Ishikawa (cell line): ENCODE results near the gene LCAT.

Experiments used
- CEBPB ChIP-seq: IDR thresholded peaks from 2 replicates; pipeline ENCODE4 v1.6.1; 2012
- EP300 ChIP-seq: IDR thresholded peaks from 2 replicates; pipeline ENCODE4 v1.6.1; 2012; ENCODE audit warnings: borderline replicate concordance
- NFIC ChIP-seq: IDR thresholded peaks from 2 replicates; pipeline ENCODE4 v1.6.1; 2012
- RAD21 ChIP-seq: IDR thresholded peaks from 2 replicates; pipeline ENCODE4 v1.6.1; 2012; ENCODE audit warnings: low read depth
- REST ChIP-seq: IDR thresholded peaks from 2 replicates; pipeline ENCODE4 v1.6.1; 2012; ENCODE audit warnings: low read depth, mild to moderate bottlenecking
- TAF1 ChIP-seq: IDR thresholded peaks from 2 replicates; pipeline ENCODE4 v1.6.1; 2012; ENCODE audit warnings: low read depth, mild to moderate bottlenecking
- TCF12 ChIP-seq: IDR thresholded peaks from 2 replicates; pipeline ENCODE4 v1.6.1; 2012; ENCODE audit warnings: low read depth
- TEAD4 ChIP-seq: IDR thresholded peaks from 2 replicates; pipeline ENCODE4 v1.6.1; 2012
- USF1 ChIP-seq: IDR thresholded peaks from 2 replicates; pipeline ENCODE4 v1.6.1; 2012
- YY1 ChIP-seq: IDR thresholded peaks from 2 replicates; pipeline ENCODE4 v1.6.1; 2012; ENCODE audit warnings: low read depth
- TF ChIP-seq, protein P1 (sequence below): IDR thresholded peaks from 2 replicates; pipeline ENCODE4 v1.6.1; 2012

- TF ChIP-seq RAD21, result no peak
- TF ChIP-seq USF1, result no peak
- no peak for TF ChIP-seq REST
- TF ChIP-seq CEBPB, result no peak
- TF ChIP-seq, protein P1, sequence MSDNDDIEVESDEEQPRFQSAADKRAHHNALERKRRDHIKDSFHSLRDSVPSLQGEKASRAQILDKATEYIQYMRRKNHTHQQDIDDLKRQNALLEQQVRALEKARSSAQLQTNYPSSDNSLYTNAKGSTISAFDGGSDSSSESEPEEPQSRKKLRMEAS, result no peak
- no peak for TF ChIP-seq EP300
- TF ChIP-seq TAF1, result no peak
- TF ChIP-seq TCF12, result no peak
- no peak for TF ChIP-seq YY1
- no peak for TF ChIP-seq NFIC
- no peak for TF ChIP-seq TEAD4
These were observed 16.6 kb downstream of the LCAT start for GRCh38 chr16:67927131-67927941.
